Measurements from ENCODE around the gene L3MBTL1. TPM values are rescaled to one million over a fixed set of nuclear protein-coding genes. Genes with fewer than 3 reads are reported as not detected.

Gene L3MBTL1
- 8.4 and 11.5 TPM in 2 replicates for total RNA-seq (2022)
- Bru-seq, nascent RNA = percentile 55 among the genes with signal in this experiment
- BruChase-seq, experiment 1, labeled RNA remaining after a 2-hour chase = percentile 62 among the genes with signal in this experiment
- BruChase-seq, experiment 2, labeled RNA remaining after a 6-hour chase = percentile 58 among the genes with signal in this experiment
- long read RNA-seq, partial matches to known transcripts = 0 of 1 reads
- long read RNA-seq, other reads (novel, unspliced or antisense) = 1 of 1 reads

- H3K9me3 Mint-ChIP-seq (ENCODE audit: unreplicated experiment) = no peaks in the 10 kb centered on the region
- no peaks in the 10 kb centered on the region for H3K36me3 Mint-ChIP-seq (ENCODE audit: insufficient read depth, unreplicated experiment)
- ChIA-PET CTCF (no interaction called here), POLR2A (interaction anchor here (0.6 kb wide), 1 partner anchor 638 kb away, joined by 4 read pairs; no protein-coding TSS in a partner anchor)
- H3K4me3 Mint-ChIP-seq (ENCODE audit: unreplicated experiment) = peak within 1 kb of the TSS; percentile 36
- peaks cover 14% of the 10 kb centered on the region for H3K27me3 Mint-ChIP-seq (ENCODE audit: insufficient read depth, unreplicated experiment)
- intact Hi-C loops (cut with micrococcal nuclease; ENCODE audit: unreplicated experiment) = no loop called here
- Histone ChIP-seq H3K4me3 (ENCODE audit: low read depth, low read length) (peak within 1 kb of the TSS; percentile 35), H3K27me3 (replicated peaks; ENCODE audit: control insufficient read depth, insufficient read depth, low read length) (no peaks in the 10 kb centered on the region), H3K4me1 (no peaks in the 10 kb centered on the region), H3K36me3 (ENCODE audit: control insufficient read depth, insufficient read depth, low read length) (no peaks in the 10 kb centered on the region), H3K9me3 (no peaks in the 10 kb centered on the region)
- BruUV-seq (replicated peaks) = no TSS peak
- DNase-seq = peak in 1 of 2 experiments; percentile 51
- no peak within 1 kb of the TSS for H3K27ac Mint-ChIP-seq (ENCODE audit: unreplicated experiment)
- H3K4me1 Mint-ChIP-seq (ENCODE audit: low read depth, unreplicated experiment) = no peaks in the 10 kb centered on the region
- no peak for TF ChIP-seq CTCF (IDR thresholded peaks at IDR 0.05; ENCODE audit: insufficient read depth in 1 of 2, low read depth in 1 of 2, low read length in 1 of 2, severe bottlenecking in 1 of 2, unreplicated experiment in 1 of 2)
Observed at GRCh38 chr20:43507150-43508080, at the start of gene L3MBTL1. TSS of gene L3MBTL1 (plus strand) at chr20:43507697. CDS start at chr20:43513504, 5,807 bp downstream.

DNA sequence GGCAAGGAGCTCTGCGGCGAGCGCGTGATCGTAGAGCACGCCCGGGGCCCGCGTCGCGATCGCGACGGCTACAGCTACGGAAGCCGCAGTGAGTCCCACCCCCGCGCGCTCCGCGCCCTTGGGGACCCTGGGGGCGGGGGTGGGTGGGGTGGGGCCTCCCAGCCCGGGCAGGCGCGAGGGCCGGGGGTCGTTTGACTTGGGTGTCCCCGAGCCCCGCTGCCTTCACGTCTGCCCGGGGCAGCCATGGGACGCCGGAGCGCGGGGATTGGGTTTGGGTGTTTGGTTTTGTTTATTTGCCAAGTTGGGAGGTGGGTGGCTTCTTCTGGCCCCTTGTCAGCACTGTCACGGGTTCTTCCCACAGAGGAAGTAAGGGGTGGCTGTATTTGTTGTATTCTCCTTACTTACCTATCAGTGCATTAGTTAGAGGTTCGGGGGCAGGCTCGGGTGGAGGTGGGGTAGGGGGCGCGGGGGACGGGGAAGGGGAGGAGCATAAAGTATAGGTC is 49.0 kb upstream of the L3MBTL1 start:
- no peak for TF ChIP-seq CTCF (IDR thresholded peaks at IDR 0.05; ENCODE audit: insufficient read depth in 1 of 2, low read depth in 1 of 2, low read length in 1 of 2, severe bottlenecking in 1 of 2, unreplicated experiment in 1 of 2)
- peaks cover 65% of the 10 kb centered on the region for H3K36me3 Mint-ChIP-seq (ENCODE audit: insufficient read depth, unreplicated experiment)
- peaks cover 11% of the 10 kb centered on the region for H3K4me1 ChIP-seq

More for the DNA sequence above, 49.0 kb upstream of the L3MBTL1 start:
- DNase-seq = no peak
- intact Hi-C loops (cut with micrococcal nuclease; ENCODE audit: unreplicated experiment) = no loop called here
- POLR2A ChIA-PET = interaction anchor here (0.6 to 3.2 kb wide), 12 partner anchors 8 to 1514 kb away, joined by 3 to 42 read pairs (median 4); partner anchors contain the start of gene IFT52
- BruUV-seq (replicated peaks) = no TSS peak
- no peaks in the 10 kb centered on the region for H3K9me3 ChIP-seq
- Mint-ChIP-seq H3K9me3 (ENCODE audit: unreplicated experiment) (no peaks in the 10 kb centered on the region), H3K4me3 (ENCODE audit: unreplicated experiment) (peak overlapping the region; percentile 75), H3K4me1 (ENCODE audit: low read depth, unreplicated experiment) (peaks cover 24% of the 10 kb centered on the region), H3K27ac (ENCODE audit: unreplicated experiment) (peak overlapping the region; percentile 100), H3K27me3 (ENCODE audit: insufficient read depth, unreplicated experiment) (no peaks in the 10 kb centered on the region)
- peaks cover 9% of the 10 kb centered on the region for H3K36me3 ChIP-seq (ENCODE audit: control insufficient read depth, insufficient read depth, low read length)
- CTCF ChIA-PET = interaction anchor here (0.6 to 2.2 kb wide), 5 partner anchors 8 to 974 kb away, joined by 3 to 16 read pairs (median 5); no protein-coding TSS in a partner anchor
- peak overlapping the region; percentile 90 for H3K4me3 ChIP-seq (ENCODE audit: low read depth, low read length)
- no peaks in the 10 kb centered on the region for H3K27me3 ChIP-seq (replicated peaks; ENCODE audit: control insufficient read depth, insufficient read depth, low read length)

All from Caco-2 (cell line).